ENCODE measurements around the gene RMND5A.

The RMND5A gene

GRCh38 chr2:86794861-86795260 is 74.8 kb downstream of the RMND5A start:
- no peak for DNase-seq

- no peak for DNase-seq
These were observed 80.9 kb downstream of the RMND5A start for GRCh38 chr2:86800856-86801567.

DNA sequence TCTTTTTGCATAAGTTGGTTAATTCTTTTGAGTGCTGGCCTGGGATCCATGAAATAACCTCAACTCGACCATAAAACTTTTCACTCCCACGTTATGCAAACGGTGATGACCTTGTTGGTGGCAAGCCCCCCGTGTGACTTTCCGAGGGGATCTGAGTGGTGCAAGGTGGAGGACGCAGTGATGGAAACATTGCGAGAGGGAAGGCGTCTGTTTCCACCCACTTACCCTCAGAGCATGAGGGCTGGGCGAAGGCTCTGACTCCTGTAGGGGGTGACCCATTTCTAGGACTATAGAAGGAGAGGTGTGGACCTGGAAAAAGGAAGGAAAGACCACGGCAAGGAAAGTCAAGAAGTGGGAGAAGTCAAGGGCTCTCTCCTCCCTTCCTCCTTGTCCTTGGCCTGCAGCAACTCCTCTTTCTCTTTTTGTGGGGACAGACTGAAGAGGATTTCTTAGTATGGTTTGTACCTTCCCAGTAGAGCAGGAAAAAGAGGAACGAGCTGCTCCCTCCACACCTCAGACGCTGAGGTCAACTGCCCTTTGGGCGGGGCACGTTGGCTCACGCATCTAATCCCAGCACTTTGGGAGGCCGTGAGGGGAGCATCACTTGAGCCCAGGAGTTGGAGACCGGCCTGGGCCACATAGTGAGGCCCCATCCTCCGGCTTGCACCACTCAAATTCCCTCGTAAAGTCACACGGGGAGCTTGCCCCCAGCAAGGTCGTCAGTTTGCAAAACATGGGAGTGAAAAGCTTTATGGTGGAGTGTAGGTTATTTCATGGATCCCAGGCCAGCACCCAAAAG is 86.2 kb downstream of the RMND5A start:
- DNase-seq = no peak

DNA sequence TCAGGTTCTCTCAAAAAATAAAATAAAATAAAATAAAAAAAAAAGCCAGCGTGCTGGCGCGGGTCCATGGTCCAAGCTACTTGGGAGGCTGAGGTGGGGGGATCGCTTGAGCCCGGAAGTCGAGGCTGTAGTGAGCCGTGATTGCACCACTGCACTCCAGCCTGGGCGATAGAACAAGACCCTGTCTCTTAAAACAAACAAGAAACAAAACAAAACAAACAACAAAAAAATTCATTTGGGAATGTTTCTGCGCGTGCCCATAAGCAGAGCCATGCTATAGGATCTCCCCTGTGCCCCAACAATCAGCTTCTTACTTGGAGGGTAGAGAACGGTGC is 87.0 kb downstream of the RMND5A start:
- no peak for DNase-seq

GRCh38 chr2:86807468-86808275 is 87.6 kb downstream of the RMND5A start:
- peak; percentile 14 to 18 for DNase-seq

GRCh38 chr2:86808315-86809161 is 88.4 kb downstream of the RMND5A start:
- DNase-seq = peak; percentile 62 to 77

- no peak for DNase-seq
These were observed 89.5 kb downstream of the RMND5A start for GRCh38 chr2:86809481-86810121.

- DNase-seq = no peak
These were observed 95.5 kb downstream of the RMND5A start for GRCh38 chr2:86815611-86816010.

- DNase-seq = no peak
These were observed 98.2 kb downstream of the RMND5A start for GRCh38 chr2:86818114-86818801.

DNA sequence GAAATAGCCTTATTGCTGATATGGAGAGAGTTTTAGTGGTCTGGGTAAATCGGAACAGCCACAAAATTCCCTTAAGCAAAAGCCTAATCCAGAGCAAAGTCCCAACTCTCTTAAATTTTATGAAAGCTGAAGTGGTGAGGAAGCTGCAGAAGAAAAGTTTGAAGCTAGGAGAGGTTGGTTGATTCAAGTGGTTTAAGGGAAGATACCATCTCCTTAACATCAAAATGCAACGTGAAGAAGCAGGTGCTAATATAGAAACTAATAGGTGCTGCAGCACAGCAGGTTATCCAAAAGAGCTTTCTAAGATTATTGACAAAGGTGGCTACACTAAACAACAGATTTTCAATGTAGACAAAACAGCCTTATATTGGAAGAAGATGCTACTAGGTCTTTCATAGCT is 98.9 kb downstream of the RMND5A start:
- no peak for DNase-seq

DNA sequence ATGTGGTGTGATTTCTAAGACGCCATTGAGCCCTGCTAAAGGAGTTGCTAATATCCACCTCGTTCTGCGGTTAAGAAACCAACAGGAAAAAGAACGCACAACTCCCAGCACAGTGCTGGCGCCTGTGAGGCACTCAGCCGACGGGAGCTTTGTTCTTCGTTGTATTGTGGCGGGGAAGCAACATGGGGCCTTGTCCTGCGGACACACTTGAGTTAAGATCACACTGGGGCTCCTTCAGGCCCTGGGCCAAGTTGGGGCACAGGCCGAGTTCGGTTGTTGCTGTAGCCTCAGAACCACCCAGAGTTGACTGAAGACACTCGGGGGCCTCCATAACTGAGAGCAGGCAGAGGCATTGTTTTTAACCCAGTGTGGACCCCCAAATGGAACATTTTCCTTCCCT is 101.2 kb downstream of the RMND5A start:
- no peak for DNase-seq

GRCh38 chr2:86821842-86822241 is 101.8 kb downstream of the RMND5A start:
- DNase-seq = no peak

- DNase-seq = no peak
These were observed 102.7 kb downstream of the RMND5A start for GRCh38 chr2:86822668-86823345.

DNA sequence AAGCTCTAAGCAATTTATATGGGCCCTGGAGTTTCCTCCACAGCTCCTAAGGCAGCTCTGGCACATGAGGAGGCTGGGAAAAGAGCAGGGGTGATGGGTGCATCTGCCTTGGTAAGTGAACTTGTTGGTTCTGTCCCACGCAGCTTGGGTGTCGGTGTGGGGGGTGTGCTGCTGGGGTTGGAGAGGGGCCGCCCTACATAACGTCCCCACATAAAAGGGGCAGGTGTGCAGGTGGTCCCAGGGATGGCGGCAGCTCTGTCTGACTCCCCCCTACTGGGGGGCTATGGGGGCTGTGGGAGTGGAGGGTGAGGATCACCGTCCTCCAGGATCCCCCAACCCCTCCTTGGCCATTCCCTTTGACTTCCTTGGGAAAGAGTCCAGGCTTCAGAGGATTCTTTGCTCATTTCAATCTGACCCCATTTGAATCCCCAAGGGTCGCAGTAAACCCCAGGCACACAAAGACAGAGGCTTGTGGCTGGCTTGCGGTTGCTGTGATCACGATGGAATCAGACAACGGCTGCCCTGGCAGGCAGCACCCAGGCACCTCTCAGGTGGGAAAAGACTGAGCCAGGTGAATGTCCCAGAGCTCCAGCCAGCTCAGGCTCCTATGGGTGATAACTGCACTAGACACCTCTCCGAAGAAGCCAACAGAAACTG is 105.1 kb downstream of the RMND5A start:
- DNase-seq = no peak

DNA sequence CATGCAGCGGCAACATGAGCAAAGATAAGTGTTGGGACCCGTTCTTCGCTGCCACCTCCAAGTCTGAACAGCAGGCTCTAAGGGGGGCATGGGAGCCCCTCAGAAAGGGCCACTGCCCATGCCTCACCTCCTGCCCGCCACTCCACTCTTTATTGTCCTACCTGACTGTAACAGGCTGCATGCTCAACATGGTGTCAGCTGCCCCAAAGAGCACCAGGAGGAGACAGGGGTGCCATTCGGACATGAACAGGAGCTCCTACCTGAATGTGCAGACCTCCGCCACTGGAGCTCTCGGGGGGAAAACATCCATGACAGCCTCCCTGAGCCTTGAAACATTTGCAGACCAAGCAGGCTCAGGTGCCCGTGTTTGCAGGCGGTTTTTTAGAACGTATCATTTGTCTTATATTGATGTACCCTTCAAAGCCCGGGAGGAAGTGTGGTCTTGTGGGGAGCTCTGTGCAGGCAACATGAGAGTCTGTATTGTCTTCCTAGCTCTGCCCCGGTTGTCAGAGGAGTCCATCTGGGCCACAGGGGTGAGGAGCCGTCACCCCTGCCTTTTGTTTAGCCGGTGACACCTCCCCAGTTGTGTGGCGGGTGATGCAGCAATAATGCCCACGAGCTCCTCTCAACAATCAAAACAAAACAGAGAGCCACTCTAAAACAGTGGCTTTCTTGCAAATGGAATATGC is 105.7 kb downstream of the RMND5A start:
- no peak for DNase-seq

DNA sequence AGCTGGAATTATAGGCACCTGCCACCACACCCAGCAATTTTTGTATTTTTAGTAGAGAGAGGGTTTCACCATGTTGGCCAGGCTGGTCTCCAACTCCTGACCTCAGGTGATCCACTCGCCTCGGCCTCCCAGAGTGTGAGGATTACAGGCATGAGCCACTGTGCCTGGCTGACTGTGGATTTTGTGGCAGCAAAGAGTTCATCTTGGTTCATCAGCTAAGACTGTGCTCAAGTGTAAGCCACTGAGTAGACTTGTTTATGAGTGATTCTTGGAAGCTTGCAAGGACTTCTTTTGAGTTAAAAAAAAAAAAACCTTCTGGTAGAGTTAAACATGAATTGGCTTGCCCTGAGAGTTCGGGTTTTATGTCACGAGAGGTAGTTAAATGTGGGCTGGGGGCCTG is 106.9 kb downstream of the RMND5A start:
- DNase-seq = no peak
